ENCODE data around the gene PFKP. TPM values are rescaled to one million over a fixed set of nuclear protein-coding genes. Genes with fewer than 3 reads are reported as not detected.

The PFKP gene
- total RNA-seq, 1 donor from 2014 or later, result 23.5 TPM

DNA sequence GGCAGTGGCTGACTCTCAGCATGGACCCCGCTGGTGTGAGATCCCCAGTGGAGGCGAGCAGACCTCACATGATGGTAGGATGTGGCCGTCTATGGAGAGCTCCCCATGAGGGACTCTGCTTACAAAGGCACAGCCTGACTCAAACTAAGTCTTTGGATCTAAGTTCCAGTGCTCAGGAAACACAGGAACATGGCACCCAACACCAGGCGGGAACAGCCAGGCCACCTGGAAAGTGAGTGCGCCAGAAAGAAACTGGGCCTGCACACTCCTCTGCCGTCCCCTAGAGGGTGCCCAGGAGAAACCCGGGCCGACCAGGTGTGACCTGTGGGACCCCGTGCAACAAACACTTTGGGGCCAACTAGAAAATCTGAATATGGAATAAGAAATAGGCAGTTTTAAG lies 95.2 kb downstream of the PFKP start:
- Histone ChIP-seq H3K27me3 (ENCODE audit: low read depth) (no peaks in the 10 kb centered on the region), H3K36me3 (peaks cover 100% of the 10 kb centered on the region), H3K4me1 (no peaks in the 10 kb centered on the region), H3K4me3 (no peak overlapping the region), H3K9me3 (no peaks in the 10 kb centered on the region), H3K27ac (no peak overlapping the region)
- ATAC-seq (no peak), DNase-seq (no peak)
- intact Hi-C loops (cut with DNase I), result no loop called here
- TF ChIP-seq, protein P1, sequence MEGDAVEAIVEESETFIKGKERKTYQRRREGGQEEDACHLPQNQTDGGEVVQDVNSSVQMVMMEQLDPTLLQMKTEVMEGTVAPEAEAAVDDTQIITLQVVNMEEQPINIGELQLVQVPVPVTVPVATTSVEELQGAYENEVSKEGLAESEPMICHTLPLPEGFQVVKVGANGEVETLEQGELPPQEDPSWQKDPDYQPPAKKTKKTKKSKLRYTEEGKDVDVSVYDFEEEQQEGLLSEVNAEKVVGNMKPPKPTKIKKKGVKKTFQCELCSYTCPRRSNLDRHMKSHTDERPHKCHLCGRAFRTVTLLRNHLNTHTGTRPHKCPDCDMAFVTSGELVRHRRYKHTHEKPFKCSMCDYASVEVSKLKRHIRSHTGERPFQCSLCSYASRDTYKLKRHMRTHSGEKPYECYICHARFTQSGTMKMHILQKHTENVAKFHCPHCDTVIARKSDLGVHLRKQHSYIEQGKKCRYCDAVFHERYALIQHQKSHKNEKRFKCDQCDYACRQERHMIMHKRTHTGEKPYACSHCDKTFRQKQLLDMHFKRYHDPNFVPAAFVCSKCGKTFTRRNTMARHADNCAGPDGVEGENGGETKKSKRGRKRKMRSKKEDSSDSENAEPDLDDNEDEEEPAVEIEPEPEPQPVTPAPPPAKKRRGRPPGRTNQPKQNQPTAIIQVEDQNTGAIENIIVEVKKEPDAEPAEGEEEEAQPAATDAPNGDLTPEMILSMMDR (IDR thresholded peaks at IDR 0.05), result no peak

DNA sequence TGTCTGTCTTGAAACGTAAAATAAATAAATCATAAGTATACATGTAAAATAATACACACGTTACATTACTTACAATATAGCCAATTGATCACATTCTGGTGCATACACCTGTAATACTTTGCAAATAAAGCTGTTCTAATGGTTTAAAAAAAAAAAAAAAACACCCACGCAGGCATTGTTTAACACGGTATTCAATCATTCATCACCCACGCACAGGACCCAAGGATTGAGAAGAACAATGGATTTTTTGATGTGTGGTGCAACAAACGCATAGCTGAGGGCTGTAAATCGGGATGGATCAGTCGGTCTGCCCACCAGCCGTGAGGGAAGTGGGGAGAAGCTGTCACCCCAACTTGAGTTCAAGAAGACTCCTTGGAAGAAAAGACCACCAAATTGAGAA lies 96.5 kb downstream of the PFKP start:
- no peaks in the 10 kb centered on the region for H3K9me3 ChIP-seq
- intact Hi-C loops (cut with DNase I), result no loop called here
- no peak overlapping the region for H3K4me3 ChIP-seq
- H3K27ac ChIP-seq, result no peak overlapping the region
- ATAC-seq (no peak), DNase-seq (no peak)
- H3K27me3 ChIP-seq (ENCODE audit: low read depth), result no peaks in the 10 kb centered on the region
- TF ChIP-seq, protein P1 (IDR thresholded peaks at IDR 0.05), result no peak
- peaks cover 98% of the 10 kb centered on the region for H3K36me3 ChIP-seq
- H3K4me1 ChIP-seq, result no peaks in the 10 kb centered on the region

DNA sequence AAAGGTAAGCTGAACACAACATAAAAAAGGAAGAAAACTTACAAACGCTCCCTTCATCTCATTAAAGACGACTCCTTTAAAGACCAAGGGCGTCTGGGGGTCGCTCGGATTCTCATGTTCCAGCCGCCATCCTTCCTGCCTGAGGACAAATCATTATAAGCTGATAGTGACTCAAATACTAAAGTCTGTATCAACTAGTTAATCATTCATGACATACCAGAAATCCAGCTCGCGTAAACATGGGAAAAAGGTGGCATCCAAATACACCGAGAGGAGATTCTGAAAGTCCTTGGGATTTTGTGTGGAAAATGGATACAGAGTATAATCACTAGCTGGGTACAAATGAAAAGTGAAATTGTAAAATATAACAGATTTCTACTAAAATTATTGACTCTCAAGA lies 97.8 kb downstream of the PFKP start:
- Histone ChIP-seq H3K4me3 (no peak overlapping the region), H3K27ac (no peak overlapping the region), H3K9me3 (no peaks in the 10 kb centered on the region), H3K36me3 (peaks cover 96% of the 10 kb centered on the region), H3K4me1 (no peaks in the 10 kb centered on the region), H3K27me3 (ENCODE audit: low read depth) (no peaks in the 10 kb centered on the region)
- DNase-seq, result no peak
- intact Hi-C loops (cut with DNase I), result no loop called here
- TF ChIP-seq, protein P1 (IDR thresholded peaks at IDR 0.05), result no peak
- ATAC-seq, result no peak

DNA sequence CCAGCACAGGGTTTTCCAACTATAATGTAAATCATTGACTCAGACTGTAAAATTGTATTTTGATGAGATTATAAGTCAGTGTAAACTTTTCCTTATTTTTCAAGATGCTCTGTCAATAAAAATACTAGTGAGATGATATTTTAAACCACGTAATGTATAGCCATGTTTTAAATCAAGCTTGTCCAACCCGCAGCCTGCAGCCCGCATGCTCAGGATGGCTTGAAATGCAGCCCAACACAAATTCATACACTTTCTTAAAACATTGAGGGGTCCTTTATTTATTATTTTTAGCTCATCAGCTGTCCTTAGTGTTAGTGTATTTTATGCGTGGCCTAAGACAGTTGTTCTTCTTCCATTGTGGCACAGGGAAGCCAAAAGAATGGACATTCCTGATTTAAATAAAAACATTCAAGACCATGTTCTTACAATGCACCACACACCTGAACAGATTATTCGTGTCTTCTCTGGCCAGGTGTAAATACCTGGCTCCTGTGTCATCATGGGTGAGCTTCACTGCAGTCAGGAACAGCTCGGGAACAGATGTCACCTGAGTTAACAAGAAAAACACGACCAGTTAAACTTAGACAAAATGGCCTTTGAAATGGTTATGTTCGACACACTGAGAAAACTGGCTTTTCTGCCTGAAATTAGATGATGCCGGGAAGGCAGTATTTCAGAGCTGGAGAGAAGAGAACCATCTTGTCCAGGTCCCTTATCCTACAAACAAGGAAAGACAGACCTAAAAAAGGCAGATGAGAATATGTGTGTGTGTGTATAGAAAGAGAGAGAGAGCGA lies 99.3 kb downstream of the PFKP start:
- Histone ChIP-seq H3K4me1 (peaks cover 6% of the 10 kb centered on the region), H3K36me3 (peaks cover 82% of the 10 kb centered on the region), H3K27me3 (ENCODE audit: low read depth) (no peaks in the 10 kb centered on the region), H3K9me3 (no peaks in the 10 kb centered on the region), H3K4me3 (no peak overlapping the region), H3K27ac (no peak overlapping the region)
- no peak for ATAC-seq
- intact Hi-C loops (cut with DNase I), result no loop called here
- DNase-seq, result no peak
- TF ChIP-seq, protein P1 (IDR thresholded peaks at IDR 0.05), result no peak

DNA sequence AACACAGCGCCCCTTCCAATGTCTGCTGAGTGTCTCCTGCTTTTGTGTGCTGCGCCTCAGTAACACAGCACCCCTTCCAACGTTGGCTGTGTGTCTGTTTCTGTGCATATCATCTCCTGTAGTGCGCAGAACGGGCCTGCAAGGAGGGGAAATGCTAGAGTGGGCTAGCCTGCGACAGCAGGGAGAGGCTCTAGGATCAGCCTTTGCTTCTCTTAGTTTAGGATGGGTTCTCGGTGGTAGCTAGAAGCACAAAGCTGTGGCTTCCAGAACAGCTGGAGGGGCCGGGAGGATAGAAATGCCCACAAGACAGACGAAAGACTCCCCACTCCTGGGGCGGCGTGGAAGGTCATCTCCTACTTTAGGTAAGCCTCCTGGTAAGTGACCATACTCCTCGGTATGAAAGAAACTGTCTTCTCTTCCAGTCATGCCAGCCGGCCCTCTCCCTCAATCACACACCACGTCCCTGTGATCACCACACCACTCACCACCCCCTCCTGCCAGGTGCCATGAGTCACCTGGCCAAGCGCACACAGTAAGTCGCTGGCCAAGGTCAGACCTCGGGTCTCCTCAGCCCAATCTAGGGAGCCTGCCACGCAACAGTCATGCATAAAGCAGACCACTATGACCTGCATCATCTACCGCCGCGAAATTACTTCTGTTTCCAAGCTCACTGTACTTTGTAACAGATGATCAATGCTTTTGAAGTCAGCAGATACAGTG lies 100.4 kb downstream of the PFKP start:
- TF ChIP-seq, protein P1 (IDR thresholded peaks at IDR 0.05), result no peak
- ATAC-seq (no peak), DNase-seq (no peak)
- H3K27me3 ChIP-seq (ENCODE audit: low read depth), result no peaks in the 10 kb centered on the region
- H3K36me3 ChIP-seq, result peaks cover 71% of the 10 kb centered on the region
- H3K27ac ChIP-seq, result no peak overlapping the region
- intact Hi-C loops (cut with DNase I), result no loop called here
- no peak overlapping the region for H3K4me3 ChIP-seq
- no peaks in the 10 kb centered on the region for H3K9me3 ChIP-seq
- peaks cover 11% of the 10 kb centered on the region for H3K4me1 ChIP-seq

Data from lower lobe of right lung (tissue), 2 donors.